DOHH2 (cell line): Measurements from ENCODE around the gene IQCF5.

Experiments
- H3F3A ChIP-seq: fragments of 200-600 bp; sonication (generic), shearing (Covaris generic); 2 replicates; pipeline ENCODE4 v1.6.0; 2016; ENCODE audit warnings: antibody characterized with exemption, mild to moderate bottlenecking; ENCODE audit not compliant: control insufficient read depth, insufficient read depth
- H3K27ac ChIP-seq: fragments of 200-600 bp; sonication (generic); 2 replicates; pipeline ENCODE4 v1.5.1; 2014; ENCODE audit warnings: low read depth, mild to moderate bottlenecking, low read length, moderate library complexity
- H3K27me3 ChIP-seq: fragments of 200-600 bp; sonication (generic); 2 replicates; pipeline ENCODE4 v1.6.1; 2014; ENCODE audit warnings: mild to moderate bottlenecking, low read length, mixed read lengths; ENCODE audit not compliant: control insufficient read depth
- H3K36me3 ChIP-seq: fragments of 200-600 bp; sonication (generic); 2 replicates; pipeline ENCODE4 v1.6.1; 2014; ENCODE audit warnings: mild to moderate bottlenecking, low read length, moderate library complexity, mixed read lengths; ENCODE audit not compliant: control insufficient read depth
- H3K4me1 ChIP-seq: fragments of 200-600 bp; sonication (generic); 2 replicates; pipeline ENCODE4 v1.6.1; 2014; ENCODE audit warnings: mild to moderate bottlenecking, low read length, mixed read lengths; ENCODE audit not compliant: control insufficient read depth
- H3K4me2 ChIP-seq: fragments of 200-600 bp; sonication (generic); 2 replicates; pipeline ENCODE4 v1.6.0; 2014; ENCODE audit warnings: mild to moderate bottlenecking, low read length, moderate library complexity
- H3K4me3 ChIP-seq: fragments of 200-600 bp; sonication (generic); 2 replicates; pipeline ENCODE4 v1.5.1; 2014; ENCODE audit warnings: mild to moderate bottlenecking, low read length, mixed read lengths
- H3K79me2 ChIP-seq: fragments of 200-600 bp; sonication (generic); 2 replicates; pipeline ENCODE4 v1.6.1; 2014; ENCODE audit warnings: mild to moderate bottlenecking, low read length, mixed read lengths; ENCODE audit not compliant: control insufficient read depth
- H3K9me2 ChIP-seq: fragments of 200-600 bp; sonication (generic); replicated peaks from 2 replicates; pipeline ENCODE4 v1.6.1; 2014; ENCODE audit warnings: mild to moderate bottlenecking, low read length, mixed read lengths; ENCODE audit not compliant: control insufficient read depth
- H3K9me3 ChIP-seq: fragments of 200-600 bp; sonication (generic); 2 replicates; pipeline ENCODE4 v1.6.1; 2014; ENCODE audit warnings: antibody characterized with exemption, low read length, mixed read lengths; ENCODE audit not compliant: control insufficient read depth, insufficient read depth
- H4K20me1 ChIP-seq: fragments of 200-600 bp; sonication (generic); 2 replicates; pipeline ENCODE4 v1.6.0; 2014; ENCODE audit warnings: low read depth, mild to moderate bottlenecking, antibody characterized with exemption, low read length, moderate library complexity; ENCODE audit not compliant: control insufficient read depth, insufficient read depth
- EZH2phosphoT487 ChIP-seq: fragments of 200-600 bp; sonication (generic); IDR thresholded peaks from 2 replicates; pipeline ENCODE4 v1.6.1; 2017; ENCODE audit warnings: borderline replicate concordance, mild to moderate bottlenecking, antibody characterized with exemption, low read length, moderate library complexity, mixed read lengths
- TF ChIP-seq, protein P1 (sequence below): fragments of 200-600 bp; sonication (generic); IDR thresholded peaks from one replicate; pipeline ENCODE4 v1.5.1; 2014; ENCODE audit warnings: antibody characterized with exemption, mild to moderate bottlenecking, low read depth, low read length; ENCODE audit not compliant: poor library complexity, severe bottlenecking

The IQCF5 gene

DNA sequence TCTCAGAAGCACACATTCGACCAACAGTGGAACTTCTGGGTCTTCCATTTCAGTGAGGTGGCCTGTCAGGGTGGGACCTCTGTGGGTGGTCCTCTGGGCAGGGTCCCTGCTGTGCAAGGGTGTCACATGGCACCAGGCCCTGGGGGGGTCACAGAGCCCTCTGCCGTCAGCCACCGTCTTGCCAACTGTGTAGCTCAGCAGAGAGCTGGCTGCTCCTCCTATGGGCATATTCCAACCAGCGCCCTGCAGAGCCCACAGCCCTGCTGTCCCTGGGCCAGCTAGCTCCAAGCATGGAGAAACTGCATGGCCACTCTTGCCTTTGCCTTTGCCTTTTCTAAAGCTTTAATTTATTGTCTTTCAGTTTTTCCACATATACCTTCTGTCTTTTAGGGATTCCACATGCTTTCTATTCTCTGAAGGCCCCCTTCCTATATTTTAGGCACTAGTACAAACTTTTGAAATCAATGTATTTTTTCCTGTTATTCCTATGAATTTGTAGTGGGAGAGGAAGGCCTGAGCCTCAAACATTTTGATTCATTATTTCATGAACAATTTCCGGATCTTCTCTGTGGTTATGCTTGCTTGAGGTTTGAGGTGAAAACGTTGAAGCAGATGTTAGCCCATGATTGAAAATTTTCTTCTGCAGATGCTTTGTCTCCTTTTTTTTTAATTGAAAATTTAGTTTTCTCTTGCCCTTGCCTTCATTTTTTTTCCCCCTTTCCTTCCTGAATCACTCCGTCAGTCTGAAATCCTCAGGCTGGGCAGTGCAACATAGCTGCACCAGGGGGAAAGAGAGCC is 16.0 kb upstream of the IQCF5 start:
- H3K9me2 ChIP-seq: no peaks in the 10 kb centered on the region
- no peaks in the 10 kb centered on the region for H3K9me3 ChIP-seq
- no peaks in the 10 kb centered on the region for H4K20me1 ChIP-seq
- H3K27ac ChIP-seq: no peak overlapping the region
- H3K4me3 ChIP-seq: no peak overlapping the region
- no peaks in the 10 kb centered on the region for H3F3A ChIP-seq
- H3K4me1 ChIP-seq: no peaks in the 10 kb centered on the region
- H3K36me3 ChIP-seq: no peaks in the 10 kb centered on the region
- no peak overlapping the region for H3K4me2 ChIP-seq
- TF ChIP-seq, protein P1, sequence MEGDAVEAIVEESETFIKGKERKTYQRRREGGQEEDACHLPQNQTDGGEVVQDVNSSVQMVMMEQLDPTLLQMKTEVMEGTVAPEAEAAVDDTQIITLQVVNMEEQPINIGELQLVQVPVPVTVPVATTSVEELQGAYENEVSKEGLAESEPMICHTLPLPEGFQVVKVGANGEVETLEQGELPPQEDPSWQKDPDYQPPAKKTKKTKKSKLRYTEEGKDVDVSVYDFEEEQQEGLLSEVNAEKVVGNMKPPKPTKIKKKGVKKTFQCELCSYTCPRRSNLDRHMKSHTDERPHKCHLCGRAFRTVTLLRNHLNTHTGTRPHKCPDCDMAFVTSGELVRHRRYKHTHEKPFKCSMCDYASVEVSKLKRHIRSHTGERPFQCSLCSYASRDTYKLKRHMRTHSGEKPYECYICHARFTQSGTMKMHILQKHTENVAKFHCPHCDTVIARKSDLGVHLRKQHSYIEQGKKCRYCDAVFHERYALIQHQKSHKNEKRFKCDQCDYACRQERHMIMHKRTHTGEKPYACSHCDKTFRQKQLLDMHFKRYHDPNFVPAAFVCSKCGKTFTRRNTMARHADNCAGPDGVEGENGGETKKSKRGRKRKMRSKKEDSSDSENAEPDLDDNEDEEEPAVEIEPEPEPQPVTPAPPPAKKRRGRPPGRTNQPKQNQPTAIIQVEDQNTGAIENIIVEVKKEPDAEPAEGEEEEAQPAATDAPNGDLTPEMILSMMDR: no peak
- no peak for TF ChIP-seq EZH2phosphoT487
- no peaks in the 10 kb centered on the region for H3K79me2 ChIP-seq
- H3K27me3 ChIP-seq: peaks cover 18% of the 10 kb centered on the region

DNA sequence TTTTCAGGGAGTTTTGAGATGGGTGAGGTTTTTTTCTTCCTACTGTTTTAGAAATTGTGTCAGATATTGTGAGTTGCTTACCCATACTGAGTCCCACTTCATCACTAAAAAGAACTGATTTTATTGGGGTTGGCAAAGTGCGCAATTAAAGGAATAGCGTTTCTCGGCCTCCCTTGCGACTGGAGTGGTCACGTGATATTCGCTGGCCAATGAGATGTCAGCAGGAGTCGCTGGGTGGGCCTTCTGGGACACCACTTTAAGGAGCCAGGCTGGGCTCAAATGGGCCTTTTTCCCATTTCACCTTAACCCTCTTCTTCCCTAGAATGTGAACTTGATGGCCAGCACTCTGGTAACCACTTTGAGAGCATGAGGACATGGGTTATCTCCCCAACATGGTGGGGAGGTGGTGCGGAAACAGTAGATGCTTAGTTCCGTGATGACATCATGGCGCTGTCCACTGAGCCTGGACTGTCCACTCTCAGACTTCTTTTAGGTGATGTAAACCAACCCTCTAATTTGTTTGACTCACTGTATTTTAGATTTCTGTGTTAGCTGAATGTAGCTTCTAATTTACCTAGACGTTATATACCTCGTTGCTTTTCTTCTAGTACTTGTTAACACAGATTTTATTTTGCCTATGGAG is 13.2 kb upstream of the IQCF5 start:
- Histone ChIP-seq H3K9me2 (no peaks in the 10 kb centered on the region), H3K4me2 (no peak overlapping the region), H3K36me3 (no peaks in the 10 kb centered on the region), H3K79me2 (no peaks in the 10 kb centered on the region), H3K27ac (no peak overlapping the region), H3K4me1 (no peaks in the 10 kb centered on the region), H4K20me1 (no peaks in the 10 kb centered on the region), H3K9me3 (no peaks in the 10 kb centered on the region), H3K4me3 (no peak overlapping the region), H3F3A (no peaks in the 10 kb centered on the region), H3K27me3 (peaks cover 19% of the 10 kb centered on the region; the same call in 1 of the 2 replicates)
- TF ChIP-seq, protein P1: no peak
- TF ChIP-seq EZH2phosphoT487: no peak

- H3K9me2 ChIP-seq: no peaks in the 10 kb centered on the region
- no peaks in the 10 kb centered on the region for H3K4me1 ChIP-seq
- H3K36me3 ChIP-seq: no peaks in the 10 kb centered on the region
- H3K4me3 ChIP-seq: no peak overlapping the region
- H3K79me2 ChIP-seq: no peaks in the 10 kb centered on the region
- TF ChIP-seq, protein P1: no peak
- TF ChIP-seq EZH2phosphoT487: no peak
- H3F3A ChIP-seq: no peaks in the 10 kb centered on the region
- H4K20me1 ChIP-seq: no peaks in the 10 kb centered on the region
- H3K27me3 ChIP-seq: peaks cover 17% of the 10 kb centered on the region
- no peak overlapping the region for H3K27ac ChIP-seq
- no peaks in the 10 kb centered on the region for H3K9me3 ChIP-seq
- no peak overlapping the region for H3K4me2 ChIP-seq
These were observed 12.2 kb upstream of the IQCF5 start for GRCh38 chr3:51887620-51888019.
